Sigmoid colon (tissue), 4 donors: ENCODE results near the gene PLS3.

Source experiments
- CTCF ChIP-seq, 4 experiments: fragments of 450-650 bp in 3 of 4; fragments of 200-600 bp in 1 of 4; IDR thresholded peaks; one replicate each; pipeline ENCODE4 v1.5.1; 2016 to 2019; ENCODE audit warnings: antibody characterized with exemption in 4 of 4, mild to moderate bottlenecking in 3 of 4, moderate library complexity in 2 of 4
- POLR2AphosphoS5 ChIP-seq, 4 donors: sonication (generic); formaldehyde crosslinking; IDR thresholded peaks; one replicate each; pipeline ENCODE4 v1.6.1; 2017; ENCODE audit warnings: antibody characterized with exemption in 4 of 4

GRCh38 chrX:115589419-115589818 is 28.4 kb downstream of the PLS3 start:
- TF ChIP-seq POLR2AphosphoS5 (IDR thresholded peaks at IDR 0.05) (no peak), CTCF (IDR thresholded peaks at IDR 0.05) (no peak)
